Ishikawa (cell line): ENCODE measurements around the gene ASIC2.

Source experiments
- EP300 ChIP-seq: IDR thresholded peaks from 2 replicates; pipeline ENCODE4 v1.6.1; 2012; ENCODE audit warnings: borderline replicate concordance
- NFIC ChIP-seq: IDR thresholded peaks from 2 replicates; pipeline ENCODE4 v1.6.1; 2012
- RAD21 ChIP-seq: IDR thresholded peaks from 2 replicates; pipeline ENCODE4 v1.6.1; 2012; ENCODE audit warnings: low read depth
- REST ChIP-seq: IDR thresholded peaks from 2 replicates; pipeline ENCODE4 v1.6.1; 2012; ENCODE audit warnings: low read depth, mild to moderate bottlenecking
- TEAD4 ChIP-seq: IDR thresholded peaks from 2 replicates; pipeline ENCODE4 v1.6.1; 2012
- YY1 ChIP-seq: IDR thresholded peaks from 2 replicates; pipeline ENCODE4 v1.6.1; 2012; ENCODE audit warnings: low read depth

- TF ChIP-seq NFIC (no peak), REST (no peak), EP300 (no peak), YY1 (no peak), TEAD4 (no peak), RAD21 (no peak)
Observed at GRCh38 chr17:33057564-33057963, 235.5 kb downstream of the ASIC2 start.
